ENCODE results near the gene CYP27C1.
A peak's percentile ranks its signal among the peaks of the same experiment; 100 is the strongest.

CYP27C1 gene

DNA sequence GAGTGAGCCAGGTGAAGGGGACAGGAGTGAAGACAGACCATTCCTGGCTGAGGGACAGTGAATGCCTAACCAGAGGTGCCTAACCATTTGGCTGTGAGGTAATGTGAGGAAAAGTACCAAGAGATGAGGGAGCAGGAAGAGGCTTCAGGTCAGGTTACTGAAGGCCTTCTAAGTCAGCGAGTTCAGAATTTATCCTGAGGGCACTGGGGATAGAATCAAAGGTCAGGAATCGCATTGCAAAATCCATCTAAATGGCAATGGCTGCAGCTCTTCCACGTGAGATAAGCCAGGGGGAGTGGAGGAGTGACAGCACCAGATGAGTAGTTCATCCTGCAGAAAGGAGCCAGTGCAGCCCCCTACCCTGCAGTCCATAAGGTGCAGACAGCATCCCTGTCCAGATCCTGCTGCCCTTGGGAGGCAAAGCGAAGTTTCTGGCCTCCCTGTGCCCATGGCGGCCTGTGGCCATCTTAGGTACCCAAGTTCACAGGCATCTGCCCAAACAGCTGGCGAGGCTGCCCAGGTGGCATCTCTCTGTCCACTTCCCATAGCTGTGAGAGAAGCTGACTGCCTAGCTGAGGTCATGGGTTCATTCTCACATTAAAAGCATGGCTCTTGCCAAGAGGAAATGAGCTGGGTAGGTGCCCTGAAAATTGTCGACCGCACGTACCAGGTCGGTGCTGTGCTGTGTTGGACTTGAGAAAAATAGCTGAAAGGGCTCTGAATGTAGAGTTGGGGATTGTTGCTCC, 49.5 kb downstream of the CYP27C1 start:
- no peak for DNase-seq (ENCODE audit: low read depth)
- no peak overlapping the region for H3K4me3 ChIP-seq (ENCODE audit: low read length)
- TF ChIP-seq, protein P1, sequence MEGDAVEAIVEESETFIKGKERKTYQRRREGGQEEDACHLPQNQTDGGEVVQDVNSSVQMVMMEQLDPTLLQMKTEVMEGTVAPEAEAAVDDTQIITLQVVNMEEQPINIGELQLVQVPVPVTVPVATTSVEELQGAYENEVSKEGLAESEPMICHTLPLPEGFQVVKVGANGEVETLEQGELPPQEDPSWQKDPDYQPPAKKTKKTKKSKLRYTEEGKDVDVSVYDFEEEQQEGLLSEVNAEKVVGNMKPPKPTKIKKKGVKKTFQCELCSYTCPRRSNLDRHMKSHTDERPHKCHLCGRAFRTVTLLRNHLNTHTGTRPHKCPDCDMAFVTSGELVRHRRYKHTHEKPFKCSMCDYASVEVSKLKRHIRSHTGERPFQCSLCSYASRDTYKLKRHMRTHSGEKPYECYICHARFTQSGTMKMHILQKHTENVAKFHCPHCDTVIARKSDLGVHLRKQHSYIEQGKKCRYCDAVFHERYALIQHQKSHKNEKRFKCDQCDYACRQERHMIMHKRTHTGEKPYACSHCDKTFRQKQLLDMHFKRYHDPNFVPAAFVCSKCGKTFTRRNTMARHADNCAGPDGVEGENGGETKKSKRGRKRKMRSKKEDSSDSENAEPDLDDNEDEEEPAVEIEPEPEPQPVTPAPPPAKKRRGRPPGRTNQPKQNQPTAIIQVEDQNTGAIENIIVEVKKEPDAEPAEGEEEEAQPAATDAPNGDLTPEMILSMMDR (IDR thresholded peaks at IDR 0.05; ENCODE audit: insufficient read depth, low read depth, low read length, missing control alignments), result no peak

- H3K4me3 ChIP-seq (ENCODE audit: low read length), result no peak overlapping the region
- peak; percentile 77 for DNase-seq (ENCODE audit: low read depth)
- TF ChIP-seq, protein P1 (IDR thresholded peaks at IDR 0.05; ENCODE audit: insufficient read depth, low read depth, low read length, missing control alignments), result no peak
Measured at GRCh38 chr2:127170021-127170420, 50.1 kb downstream of the CYP27C1 start.

DNA sequence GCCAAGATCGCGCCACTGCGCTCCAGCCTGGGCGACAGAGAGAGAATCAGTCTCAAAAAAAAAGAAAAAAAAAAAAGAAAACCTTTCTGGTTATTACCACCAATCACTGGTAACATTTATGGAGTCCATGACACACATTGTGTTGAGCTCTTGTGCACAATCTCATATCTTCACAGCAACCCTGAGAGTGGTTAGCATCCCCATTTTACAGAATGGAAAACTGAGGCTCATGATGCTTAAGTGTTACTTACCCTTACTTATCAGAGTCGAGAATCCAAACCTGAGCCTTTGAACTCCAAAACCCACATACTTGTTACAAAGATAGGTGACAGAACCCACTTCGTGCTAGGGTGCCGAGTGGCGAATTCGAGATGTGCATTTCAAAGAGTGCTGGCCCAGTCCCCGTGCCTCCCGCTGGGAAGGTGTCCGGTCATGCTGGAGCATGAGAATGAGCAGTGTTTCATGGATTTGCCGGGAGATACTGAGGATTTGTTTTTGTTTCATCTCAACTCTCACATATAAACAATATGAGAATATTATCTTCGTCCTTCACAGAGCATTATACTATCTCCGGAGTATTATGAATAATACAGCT, 50.9 kb downstream of the CYP27C1 start:
- H3K4me3 ChIP-seq (ENCODE audit: low read length), result no peak overlapping the region
- TF ChIP-seq, protein P1 (IDR thresholded peaks at IDR 0.05; ENCODE audit: insufficient read depth, low read depth, low read length, missing control alignments), result no peak
- no peak for DNase-seq (ENCODE audit: low read depth)

- no peak for DNase-seq (ENCODE audit: low read depth)
- H3K4me3 ChIP-seq (ENCODE audit: low read length), result no peak overlapping the region
- TF ChIP-seq, protein P1 (IDR thresholded peaks at IDR 0.05; ENCODE audit: insufficient read depth, low read depth, low read length, missing control alignments), result no peak
Measured at GRCh38 chr2:127166231-127166860, 53.8 kb downstream of the CYP27C1 start.

- TF ChIP-seq, protein P1 (IDR thresholded peaks at IDR 0.05; ENCODE audit: insufficient read depth, low read depth, low read length, missing control alignments), result no peak
- DNase-seq (ENCODE audit: low read depth), result no peak
- H3K4me3 ChIP-seq (ENCODE audit: low read length), result no peak overlapping the region
Measured at GRCh38 chr2:127165539-127165935, 54.6 kb downstream of the CYP27C1 start.

DNA sequence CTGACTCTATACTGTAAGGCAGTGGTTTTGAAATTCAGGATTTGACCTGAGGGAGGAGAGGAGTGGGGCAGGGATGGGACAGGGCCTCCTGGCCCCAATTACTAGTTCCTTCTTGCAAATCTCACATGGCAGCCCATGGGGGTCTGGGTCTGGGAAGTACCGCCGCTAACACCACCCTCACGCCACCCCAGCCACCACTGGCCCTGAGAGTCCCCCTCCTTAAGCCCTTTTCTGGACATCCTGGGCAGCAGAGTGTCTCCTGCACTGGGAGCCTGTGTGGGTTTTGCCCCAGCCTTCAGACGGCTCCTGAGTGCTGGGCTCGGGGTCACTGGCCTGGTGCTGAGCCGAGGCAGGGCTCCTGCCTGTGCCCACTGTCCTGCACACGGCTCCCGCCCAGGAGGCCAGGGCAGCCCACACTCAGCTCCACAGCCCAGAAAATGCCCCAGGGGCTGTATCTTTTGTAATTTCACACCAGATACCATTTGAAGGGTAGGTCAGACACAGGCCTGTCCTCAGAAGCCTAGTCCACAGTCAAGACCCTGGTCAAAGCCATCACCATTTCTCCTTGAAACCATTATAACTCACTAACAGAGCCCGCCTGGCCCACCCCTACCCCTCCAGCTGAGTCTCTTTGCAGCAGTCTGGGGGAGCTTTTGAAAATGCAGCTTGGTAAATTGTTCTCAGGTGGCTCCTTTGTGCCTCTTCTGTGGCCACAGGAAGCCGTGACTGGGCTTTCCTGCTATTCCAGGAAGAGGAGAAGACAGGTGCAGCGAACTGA, 55.1 kb downstream of the CYP27C1 start:
- TF ChIP-seq, protein P1 (IDR thresholded peaks at IDR 0.05; ENCODE audit: insufficient read depth, low read depth, low read length, missing control alignments), result no peak
- DNase-seq (ENCODE audit: low read depth), result no peak
- no peak overlapping the region for H3K4me3 ChIP-seq (ENCODE audit: low read length)

All from epithelial cell of esophagus (primary cell).